GM21825 (cell line): ENCODE results near the gene TASOR2.
A peak's percentile ranks its signal among the peaks of the same experiment; 100 is the strongest.

Source experiments
- ATAC-seq: cut with Tn5 transposase; IDR thresholded peaks from one replicate; pipeline ENCODE4 v1.9.1; 2021; ENCODE audit warnings: mild to moderate bottlenecking, moderate library complexity; ENCODE audit not compliant: unreplicated experiment

Gene TASOR2

GRCh38 chr10:5656737-5657579 lies 27.7 kb upstream of the TASOR2 start:
- ATAC-seq = no peak

GRCh38 chr10:5658871-5659618 lies 25.6 kb upstream of the TASOR2 start:
- ATAC-seq = no peak

- ATAC-seq = peak; percentile 74
Observed at GRCh38 chr10:5659702-5660528, 24.7 kb upstream of the TASOR2 start.

GRCh38 chr10:5661043-5661442 lies 23.6 kb upstream of the TASOR2 start:
- ATAC-seq = no peak

- no peak for ATAC-seq
Observed at GRCh38 chr10:5662708-5663579, 21.7 kb upstream of the TASOR2 start.

GRCh38 chr10:5663692-5664427 lies 20.8 kb upstream of the TASOR2 start:
- no peak for ATAC-seq

- ATAC-seq = no peak
Observed at GRCh38 chr10:5665373-5666007, 19.1 kb upstream of the TASOR2 start.

GRCh38 chr10:5666008-5666840 lies 18.4 kb upstream of the TASOR2 start, which contains the start of gene ASB13:
Gene ASB13, minus strand, starts transcription at chr10:5666595. Its CDS starts 44 bp downstream, at chr10:5666551.
- ATAC-seq = peak; percentile 81

GRCh38 chr10:5666841-5667630 lies 17.6 kb upstream of the TASOR2 start:
- no peak for ATAC-seq

- no peak for ATAC-seq
Observed at GRCh38 chr10:5668429-5668828, 16.2 kb upstream of the TASOR2 start.

GRCh38 chr10:5669604-5670003 lies 15.0 kb upstream of the TASOR2 start:
- no peak for ATAC-seq

- no peak for ATAC-seq
Observed at GRCh38 chr10:5670662-5671375, 13.8 kb upstream of the TASOR2 start.

- no peak for ATAC-seq
Observed at GRCh38 chr10:5678397-5679036, 6.1 kb upstream of the TASOR2 start.

GRCh38 chr10:5679037-5679435 lies 5.6 kb upstream of the TASOR2 start:
- ATAC-seq = no peak

- ATAC-seq = no peak
Observed at GRCh38 chr10:5679606-5680005, 5.0 kb upstream of the TASOR2 start.

GRCh38 chr10:5681930-5682329 lies 2.7 kb upstream of the TASOR2 start:
- ATAC-seq = no peak
